Liver (tissue), 9 donors: ENCODE results near the gene NFATC1. TPM values are rescaled to one million over a fixed set of nuclear protein-coding genes. Genes with fewer than 3 reads are reported as not detected.

Experiments used
- DNase-seq: peaks from one replicate; pipeline ENCODE4 v3.0.0-alpha.2; 2017; ENCODE audit warnings: low spot score
- H3K27ac ChIP-seq, 2 donors: one replicate each; pipeline ENCODE4 v1.7.0; 2013; ENCODE audit warnings: inconsistent platforms in 2 of 2, low read length in 2 of 2, control low read depth in 1 of 2, low read depth in 1 of 2, mild to moderate bottlenecking in 1 of 2
- H3K27me3 ChIP-seq, 4 donors: one replicate each; pipeline versions ENCODE4 v1.6.1 to v1.7.0; 2013; ENCODE audit warnings: low read length in 3 of 4, inconsistent platforms in 1 of 4, mild to moderate bottlenecking in 1 of 4, moderate library complexity in 1 of 4; ENCODE audit not compliant: control insufficient read depth in 4 of 4, insufficient read depth in 4 of 4
- H3K36me3 ChIP-seq, 4 donors: one replicate each; pipeline versions ENCODE4 v1.6.1 to v1.7.0; 2013; ENCODE audit warnings: low read length in 3 of 4, mild to moderate bottlenecking in 3 of 4, low read depth in 1 of 4, moderate library complexity in 1 of 4; ENCODE audit not compliant: control insufficient read depth in 4 of 4, insufficient read depth in 3 of 4
- H3K4me1 ChIP-seq, 4 donors: one replicate each; pipeline versions ENCODE4 v1.6.1 to v1.7.0; 2013; ENCODE audit warnings: low read length in 3 of 4, mild to moderate bottlenecking in 3 of 4, moderate library complexity in 1 of 4; ENCODE audit not compliant: control insufficient read depth in 4 of 4, insufficient read depth in 4 of 4
- H3K4me3 ChIP-seq, 3 donors: one replicate each; pipeline versions ENCODE4 v1.6.1 to v1.7.0; 2013; ENCODE audit warnings: low read length in 3 of 3, control low read depth in 1 of 3, low read depth in 1 of 3, mild to moderate bottlenecking in 1 of 3
- H3K9ac ChIP-seq, 2 donors: one replicate each; pipeline ENCODE4 v1.7.0; 2013; ENCODE audit warnings: low read length in 2 of 2, mild to moderate bottlenecking in 2 of 2, moderate library complexity in 2 of 2, control low read depth in 1 of 2, low read depth in 1 of 2
- H3K9me3 ChIP-seq, 4 donors: one replicate each; pipeline versions ENCODE4 v1.6.1 to v1.7.0; 2013; ENCODE audit warnings: low read length in 3 of 4; ENCODE audit not compliant: control insufficient read depth in 4 of 4
- EGR1 ChIP-seq, 2 donors: IDR thresholded peaks; 2 replicates each; pipeline ENCODE4 v1.6.1; 2016 to 2018; ENCODE audit warnings: antibody characterized with exemption in 2 of 2, low read depth in 2 of 2
- FOXA1 ChIP-seq: IDR thresholded peaks from 2 replicates; pipeline ENCODE4 v1.6.1; 2016; ENCODE audit warnings: antibody characterized with exemption
- FOXA2 ChIP-seq: IDR thresholded peaks from 2 replicates; pipeline ENCODE4 v1.6.1; 2016; ENCODE audit warnings: antibody characterized with exemption
- GABPA ChIP-seq, 2 donors: IDR thresholded peaks in 1 of 2; conservative IDR thresholded peaks in 1 of 2; 2 replicates each; pipeline ENCODE4 v1.6.1; 2016; ENCODE audit warnings: antibody characterized with exemption in 2 of 2, mild to moderate bottlenecking in 1 of 2, moderate library complexity in 1 of 2
- HNF4A ChIP-seq, 2 donors: conservative IDR thresholded peaks; 2 replicates each; pipeline ENCODE4 v1.6.1; 2016; ENCODE audit warnings: antibody characterized with exemption in 2 of 2, mild to moderate bottlenecking in 2 of 2
- HNF4G ChIP-seq: IDR thresholded peaks from 2 replicates; pipeline ENCODE4 v1.6.1; 2016; ENCODE audit warnings: antibody characterized with exemption
- JUND ChIP-seq, 2 donors: IDR thresholded peaks; 2 replicates each; pipeline ENCODE4 v1.6.1; 2016; ENCODE audit warnings: antibody characterized with exemption in 2 of 2
- MAX ChIP-seq: IDR thresholded peaks from 2 replicates; pipeline ENCODE4 v1.6.1; 2016; ENCODE audit warnings: antibody characterized with exemption
- NR2F2 ChIP-seq: IDR thresholded peaks from 2 replicates; pipeline ENCODE4 v1.6.1; 2016; ENCODE audit warnings: antibody characterized with exemption
- RAD21 ChIP-seq, 2 donors: IDR thresholded peaks; 2 replicates each; pipeline ENCODE4 v1.6.1; 2016; ENCODE audit warnings: antibody characterized with exemption in 2 of 2, mild to moderate bottlenecking in 2 of 2
- REST ChIP-seq: IDR thresholded peaks from 2 replicates; pipeline ENCODE4 v1.6.1; 2016; ENCODE audit warnings: antibody characterized with exemption, mild to moderate bottlenecking
- RXRA ChIP-seq, 2 donors: IDR thresholded peaks; 2 replicates each; pipeline ENCODE4 v1.6.1; 2017 to 2018; ENCODE audit warnings: antibody characterized with exemption in 2 of 2, mild to moderate bottlenecking in 1 of 2
- SP1 ChIP-seq: IDR thresholded peaks from 2 replicates; pipeline ENCODE4 v1.6.1; 2018; ENCODE audit warnings: antibody characterized with exemption, mild to moderate bottlenecking
- TAF1 ChIP-seq: conservative IDR thresholded peaks from 2 replicates; pipeline ENCODE4 v1.6.1; 2016; ENCODE audit warnings: antibody characterized with exemption, mild to moderate bottlenecking
- YY1 ChIP-seq: IDR thresholded peaks from 2 replicates; pipeline ENCODE4 v1.6.1; 2016; ENCODE audit warnings: antibody characterized with exemption, mild to moderate bottlenecking
- ZBTB33 ChIP-seq: IDR thresholded peaks from 2 replicates; pipeline ENCODE4 v1.6.1; 2016; ENCODE audit warnings: antibody characterized with exemption
- WGBS: extraction: QIAGEN DNeasy Blood & Tissue Kit; methylation state at CpG from one replicate; pipeline ENCODE4 v1.1.7; 2013; 5-methylcytosine and 5-hydroxymethylcytosine counted together
- polyA plus RNA-seq, 2 donors: library from polyadenylated mRNA; stranded (reverse) in 1 of 2; unstranded in 1 of 2; fragments of 200-250 nt in 1 of 2; fragments of >200 nt in 1 of 2; fragmentation: Nextera tagmentation in 1 of 2; extraction: Ambion mirVana in 1 of 2; gene quantifications; one replicate each; pipeline versions ENCODE4 v1.2.1 to v1.2.3, GENCODE V29; 2013 to 2015
- total RNA-seq, 2 donors: library from RNA; depleted of rRNA; stranded (reverse); fragments of >200 nt; gene quantifications; one replicate each; pipeline ENCODE4 v1.2.3, GENCODE V29; 2014
- TF ChIP-seq, protein P1 (sequence below): fragments of 150-350 bp; IDR thresholded peaks from 2 replicates; pipeline ENCODE4 v1.5.1; 2017; ENCODE audit warnings: improper control_type of control experiment, low read depth, low read length; ENCODE audit not compliant: missing input control
- TF ChIP-seq, protein P2 (sequence below): IDR thresholded peaks from 2 replicates; pipeline ENCODE4 v1.6.1; 2016; ENCODE audit warnings: antibody characterized with exemption
- donor health status: healthy.
- donor health status: healthy.
- donor health status: healthy.
- donor health status: healthy.
- donor health status: healthy.

The NFATC1 gene
- total and polyA plus RNA-seq, 4 donors = 0.57 to 2.2 (median 1.3) TPM

DNA sequence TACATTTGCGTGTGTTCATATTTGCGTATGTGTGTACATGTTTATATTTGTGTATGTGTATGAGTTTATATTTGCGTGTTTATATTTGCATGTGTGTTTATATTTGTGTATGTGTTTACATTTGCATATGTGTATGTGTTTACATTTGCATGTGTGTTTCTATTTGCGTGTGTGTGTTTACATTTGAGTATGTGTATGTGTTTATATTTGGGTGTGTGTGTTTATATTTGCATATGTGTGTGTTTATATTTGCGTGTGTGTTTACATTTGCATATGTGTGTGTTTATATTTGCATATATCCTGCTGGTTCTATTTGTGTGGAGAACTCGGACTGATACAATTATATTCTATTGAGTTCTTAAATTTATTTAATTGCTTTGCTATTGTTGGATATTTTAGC, 168.7 kb downstream of the NFATC1 start:
- H3K4me1 ChIP-seq = no peaks in the 10 kb centered on the region
- 84% methylated on average over 6 of the region's 6 CpGs for WGBS
- TF ChIP-seq JUND (IDR thresholded peaks at IDR 0.05) (no peak), HNF4A (conservative IDR thresholded peaks at IDR 0.05) (no peak), RXRA (IDR thresholded peaks at IDR 0.05) (no peak), ZBTB33 (no peak), REST (no peak), HNF4G (no peak), RAD21 (IDR thresholded peaks at IDR 0.05) (no peak), SP1 (no peak), FOXA1 (no peak), GABPA (IDR thresholded peaks at IDR 0.05 in 1 of 2, conservative IDR thresholded peaks at IDR 0.05 in 1 of 2) (no peak), NR2F2 (no peak), TAF1 (no peak)
- TF ChIP-seq, protein P1, sequence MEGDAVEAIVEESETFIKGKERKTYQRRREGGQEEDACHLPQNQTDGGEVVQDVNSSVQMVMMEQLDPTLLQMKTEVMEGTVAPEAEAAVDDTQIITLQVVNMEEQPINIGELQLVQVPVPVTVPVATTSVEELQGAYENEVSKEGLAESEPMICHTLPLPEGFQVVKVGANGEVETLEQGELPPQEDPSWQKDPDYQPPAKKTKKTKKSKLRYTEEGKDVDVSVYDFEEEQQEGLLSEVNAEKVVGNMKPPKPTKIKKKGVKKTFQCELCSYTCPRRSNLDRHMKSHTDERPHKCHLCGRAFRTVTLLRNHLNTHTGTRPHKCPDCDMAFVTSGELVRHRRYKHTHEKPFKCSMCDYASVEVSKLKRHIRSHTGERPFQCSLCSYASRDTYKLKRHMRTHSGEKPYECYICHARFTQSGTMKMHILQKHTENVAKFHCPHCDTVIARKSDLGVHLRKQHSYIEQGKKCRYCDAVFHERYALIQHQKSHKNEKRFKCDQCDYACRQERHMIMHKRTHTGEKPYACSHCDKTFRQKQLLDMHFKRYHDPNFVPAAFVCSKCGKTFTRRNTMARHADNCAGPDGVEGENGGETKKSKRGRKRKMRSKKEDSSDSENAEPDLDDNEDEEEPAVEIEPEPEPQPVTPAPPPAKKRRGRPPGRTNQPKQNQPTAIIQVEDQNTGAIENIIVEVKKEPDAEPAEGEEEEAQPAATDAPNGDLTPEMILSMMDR = no peak

GRCh38 chr18:79566771-79567431, 171.2 kb downstream of the NFATC1 start:
- 80% methylated on average over 24 of the region's 24 CpGs for WGBS
- peaks cover 0 to 3% (median under 1%) of the 10 kb centered on the region in 4 donors for H3K9me3 ChIP-seq
- H3K27me3 ChIP-seq = peaks cover 0 to 7% (median 0%) of the 10 kb centered on the region in 4 donors
- H3K27ac ChIP-seq = no peak overlapping the region
- no peak for DNase-seq
- H3K4me1 ChIP-seq = no peaks in the 10 kb centered on the region
- H3K9ac ChIP-seq = no peak overlapping the region
- no peak for TF ChIP-seq RAD21 (IDR thresholded peaks at IDR 0.05)
- TF ChIP-seq GABPA (IDR thresholded peaks at IDR 0.05 in 1 of 2, conservative IDR thresholded peaks at IDR 0.05 in 1 of 2) = no peak
- TF ChIP-seq EGR1 (IDR thresholded peaks at IDR 0.05; ENCODE audit: low read depth in 2 of 2) = no peak
- no peak for TF ChIP-seq ZBTB33
- TF ChIP-seq NR2F2 = no peak
- no peak for TF ChIP-seq TAF1
- no peak for TF ChIP-seq SP1
- TF ChIP-seq, protein P1 = no peak
- TF ChIP-seq FOXA1 = no peak
- TF ChIP-seq RXRA (IDR thresholded peaks at IDR 0.05) = no peak
- TF ChIP-seq MAX = no peak
- TF ChIP-seq, protein P2, sequence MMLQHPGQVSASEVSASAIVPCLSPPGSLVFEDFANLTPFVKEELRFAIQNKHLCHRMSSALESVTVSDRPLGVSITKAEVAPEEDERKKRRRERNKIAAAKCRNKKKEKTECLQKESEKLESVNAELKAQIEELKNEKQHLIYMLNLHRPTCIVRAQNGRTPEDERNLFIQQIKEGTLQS = no peak
- no peak for TF ChIP-seq JUND (IDR thresholded peaks at IDR 0.05)
- TF ChIP-seq YY1 = no peak
- no peak for TF ChIP-seq FOXA2
- TF ChIP-seq HNF4G = no peak
- H3K36me3 ChIP-seq = no peaks in the 10 kb centered on the region
- H3K4me3 ChIP-seq = no peak overlapping the region

More for the DNA sequence above, 168.7 kb downstream of the NFATC1 start:
- Histone ChIP-seq H3K9me3 (peaks cover 0 to 4% (median 0%) of the 10 kb centered on the region in 4 donors), H3K36me3 (no peaks in the 10 kb centered on the region), H3K27ac (no peak overlapping the region), H3K4me3 (no peak overlapping the region), H3K27me3 (peaks cover 0 to under 1% (median 0%) of the 10 kb centered on the region in 4 donors), H3K9ac (no peak overlapping the region)
- no peak for DNase-seq
